HepG2 (cell line): ENCODE measurements around the gene ZBTB20. TPM values are rescaled to one million over a fixed set of nuclear protein-coding genes. Genes with fewer than 3 reads are reported as not detected.

Experiments used
- ATAC-seq: fragments of 200-7000 bp; cut with Tn5 transposase; 3 replicates; pipeline ENCODE4 v1.9.1; 2020; ENCODE audit warnings: mild to moderate bottlenecking, moderate library complexity
- BruUV-seq: library from RNA; stranded (reverse); fragments of 400-500 nt; replicated peaks from 2 replicates; lab custom pipeline; 2021; lab: Mats Ljungman, UMichigan
- CTCF ChIA-PET: fragments of 300-600 bp; formaldehyde crosslinking; extraction: SDS; loops from one replicate; lab custom pipeline; 2021; ENCODE audit warnings: low total read pairs, inconsistent platforms, low intra/inter-chr PET ratio; lab: Yijun Ruan, JAX
- POLR2A ChIA-PET: fragments of 350-600 bp; sonication (Branson Sonifier 250); formaldehyde crosslinking; loops from one replicate; lab custom pipeline; 2020; ENCODE audit warnings: antibody characterized with exemption, inconsistent platforms; lab: Yijun Ruan, JAX
- DNase-seq: peaks from one replicate; pipeline ENCODE4 v3.0.0-alpha.2; 2015; ENCODE audit warnings: low spot score
- FAIRE-seq: peaks from 3 replicates; lab custom pipeline; 2011; peaks lifted over from hg19 to GRCh38; lab: Jason Lieb, UNC
- H2AFZ ChIP-seq: one replicate; pipeline ENCODE4 v1.6.1; 2011; ENCODE audit warnings: low read length, inconsistent platforms
- H3K27ac ChIP-seq: fragments of 300-600 bp; 3 replicates; pipeline ENCODE4 v1.8.0; 2011; ENCODE audit warnings: mixed run types, mild to moderate bottlenecking, mixed read lengths, low read length, inconsistent platforms; ENCODE audit not compliant: insufficient read depth; ENCODE audit errors: extremely low read length
- H3K27me3 ChIP-seq, 2 experiments: fragments of 200-600 bp in 1 of 2; 2 replicates in 1 of 2; 3 replicates in 1 of 2; pipeline versions ENCODE4 v1.6.0 to v1.8.0; 2011; ENCODE audit warnings: low read length in 2 of 2, mild to moderate bottlenecking in 2 of 2, moderate library complexity in 2 of 2, inconsistent platforms in 1 of 2; ENCODE audit not compliant: insufficient read depth in 2 of 2, control insufficient read depth in 1 of 2
- H3K36me3 ChIP-seq, 2 experiments: fragments of 200-600 bp in 1 of 2; replicated peaks in 1 of 2; 2 replicates in 1 of 2; 3 replicates in 1 of 2; pipeline versions ENCODE4 v1.5.1 to v1.8.0; 2011; ENCODE audit warnings: low read length in 2 of 2, inconsistent platforms in 1 of 2; ENCODE audit not compliant: insufficient read depth in 2 of 2, control insufficient read depth in 1 of 2
- H3K4me1 ChIP-seq: 2 replicates; pipeline ENCODE4 v1.5.1; 2012; ENCODE audit warnings: low read length, inconsistent platforms; ENCODE audit not compliant: insufficient read depth
- H3K4me2 ChIP-seq: 2 replicates; pipeline ENCODE4 v1.6.0; 2011; ENCODE audit warnings: low read depth, low read length, inconsistent platforms
- H3K4me3 ChIP-seq, 3 experiments: fragments of 200-600 bp in 1 of 3; sonication (generic), shearing (Covaris generic) in 1 of 3; replicated peaks in 1 of 3; 2 replicates each; pipeline ENCODE4 v1.5.1; 2011 to 2016; ENCODE audit warnings: low read length in 3 of 3, inconsistent platforms in 2 of 3, low read depth in 2 of 3, mild to moderate bottlenecking in 2 of 3, control low read depth in 1 of 3, mixed read lengths in 1 of 3; ENCODE audit not compliant: insufficient read depth in 1 of 3
- H3K79me2 ChIP-seq: one replicate; pipeline ENCODE4 v1.6.1; 2011; ENCODE audit warnings: low read length, inconsistent platforms; ENCODE audit not compliant: insufficient read depth
- H3K9ac ChIP-seq: 2 replicates; pipeline ENCODE4 v1.6.0; 2011; ENCODE audit warnings: mild to moderate bottlenecking, low read depth, low read length, inconsistent platforms; ENCODE audit not compliant: insufficient read depth
- H3K9me3 ChIP-seq: 2 replicates; pipeline ENCODE4 v1.5.1; 2012; ENCODE audit warnings: mild to moderate bottlenecking, low read length
- H4K20me1 ChIP-seq: 2 replicates; pipeline ENCODE4 v1.6.0; 2011; ENCODE audit warnings: inconsistent platforms, mild to moderate bottlenecking, low read length, moderate library complexity; ENCODE audit not compliant: insufficient read depth
- FOXP1 ChIP-seq, 2 experiments: fragments of 450-650 bp in 1 of 2; IDR thresholded peaks; 2 replicates each; pipeline ENCODE4 v1.6.1; 2017 to 2018; ENCODE audit warnings: antibody characterized with exemption in 1 of 2
- HES4 ChIP-seq: sonication (generic); formaldehyde crosslinking; IDR thresholded peaks from 2 replicates; pipeline ENCODE4 v1.9.0; 2021; ENCODE audit warnings: mild to moderate bottlenecking, missing genetic modification reagents, borderline replicate concordance
- HNF4G ChIP-seq, 2 experiments: sonication (generic) in 1 of 2; formaldehyde crosslinking in 1 of 2; IDR thresholded peaks; 2 replicates each; pipeline versions ENCODE4 v1.4.0 to v1.6.1; 2011 to 2020; ENCODE audit warnings: borderline replicate concordance in 2 of 2, low read depth in 2 of 2, mild to moderate bottlenecking in 2 of 2, low read length in 1 of 2, missing genetic modification reagents in 1 of 2, moderate library complexity in 1 of 2
- NPAS2 ChIP-seq: sonication (generic); formaldehyde crosslinking; IDR thresholded peaks from 2 replicates; pipeline ENCODE4 v1.8.0; 2022; ENCODE audit warnings: mild to moderate bottlenecking, missing genetic modification reagents, borderline replicate concordance
- PITX1 ChIP-seq: sonication (generic); formaldehyde crosslinking; IDR thresholded peaks from 2 replicates; pipeline ENCODE4 v1.5.1; 2020; ENCODE audit warnings: mild to moderate bottlenecking, missing genetic modification reagents
- POGZ ChIP-seq: sonication (generic); formaldehyde crosslinking; IDR thresholded peaks from 2 replicates; pipeline ENCODE4 v1.4.0; 2020; ENCODE audit warnings: mild to moderate bottlenecking, missing genetic modification reagents
- SAP130 ChIP-seq: IDR thresholded peaks from 2 replicates; pipeline ENCODE4 v1.6.1; 2016; ENCODE audit warnings: low read depth
- SPEN ChIP-seq: sonication (generic); formaldehyde crosslinking; IDR thresholded peaks from 2 replicates; pipeline ENCODE4 v1.5.1; 2020; ENCODE audit warnings: low read depth, mild to moderate bottlenecking, missing genetic modification reagents
- ZFX ChIP-seq: sonication (generic); formaldehyde crosslinking; IDR thresholded peaks from 2 replicates; pipeline ENCODE4 v1.4.0; 2020; ENCODE audit warnings: mild to moderate bottlenecking, low read depth, missing genetic modification reagents, moderate library complexity
- ZNF563 ChIP-seq: sonication (generic); formaldehyde crosslinking; IDR thresholded peaks from 2 replicates; pipeline ENCODE4 v1.8.0; 2022; ENCODE audit warnings: mild to moderate bottlenecking, moderate library complexity, missing genetic modification reagents
- ZNF644 ChIP-seq: IDR thresholded peaks from 2 replicates; pipeline ENCODE4 v1.6.1; 2016; ENCODE audit warnings: low read depth
- ZNF670 ChIP-seq: sonication (generic); formaldehyde crosslinking; IDR thresholded peaks from 2 replicates; pipeline ENCODE4 v1.8.0; 2022; ENCODE audit warnings: mild to moderate bottlenecking, missing genetic modification reagents, borderline replicate concordance
- WGBS: methylation state at CpG from one replicate; pipeline ENCODE4 v1.1.6; 2017; ENCODE audit warnings: low lambda C conversion rate; 5-methylcytosine and 5-hydroxymethylcytosine counted together
- in situ Hi-C: cut with HindIII; loops from 2 replicates; pipeline ENCODE4 v1.10.0; 2017; ENCODE audit warnings: low pct_unique_long_range_greater_than_20kb; ENCODE audit not compliant: extremely low pct_ligation_motif_present
- intact Hi-C: fragments of 100-400 bp; cut with micrococcal nuclease; formaldehyde crosslinking; loops from one replicate; pipeline ENCODE4 v1.10.0; 2022; ENCODE audit not compliant: unreplicated experiment
- polyA plus RNA-seq, 8 experiments: library from polyadenylated mRNA; depleted of rRNA in 3 of 8; stranded (reverse) in 7 of 8; unstranded in 1 of 8; fragments of >200 nt; fragmentation: Illumina TruSeq in 4 of 8; extraction: Trizol in 4 of 8; gene quantifications; 2 replicates each; pipeline versions ENCODE4 v1.2.1 to v1.2.3, GENCODE V29; 2011 to 2016; ENCODE audit warnings: low read depth in 4 of 8, missing spikeins in 1 of 8, mixed read lengths in 1 of 8; ENCODE audit not compliant: insufficient read depth in 1 of 8
- total RNA-seq, 5 experiments: library from RNA; depleted of rRNA; stranded (reverse); fragments of >200 nt; fragmentation: Illumina TruSeq; extraction: Trizol; gene quantifications; 2 replicates each; pipeline ENCODE4 v1.2.3, GENCODE V29; 2016; ENCODE audit warnings: low read depth in 1 of 5
- TF ChIP-seq, protein P1 (sequence below): sonication (generic); formaldehyde crosslinking; IDR thresholded peaks from 2 replicates; pipeline ENCODE4 v1.4.0; 2020; ENCODE audit warnings: mild to moderate bottlenecking, low read depth, missing genetic modification reagents
- TF ChIP-seq, protein P2 (sequence below): sonication (generic); formaldehyde crosslinking; IDR thresholded peaks from 2 replicates; pipeline ENCODE4 v1.8.0; 2023; ENCODE audit warnings: mild to moderate bottlenecking, missing genetic modification reagents
- TF ChIP-seq, protein P3 (sequence below): sonication (generic); formaldehyde crosslinking; IDR thresholded peaks from 2 replicates; pipeline ENCODE4 v1.5.1; 2020; ENCODE audit warnings: missing genetic modification reagents, mild to moderate bottlenecking, borderline replicate concordance
- TF ChIP-seq, protein P4 (sequence below): sonication (generic); formaldehyde crosslinking; IDR thresholded peaks from 2 replicates; pipeline ENCODE4 v1.9.0; 2021; ENCODE audit warnings: missing genetic modification reagents, borderline replicate concordance
- TF ChIP-seq, protein P5 (sequence below): sonication (generic); formaldehyde crosslinking; IDR thresholded peaks from 2 replicates; pipeline ENCODE4 v1.8.0; 2022; ENCODE audit warnings: missing genetic modification reagents, low read depth, mild to moderate bottlenecking, borderline replicate concordance

Gene ZBTB20
- total and polyA plus RNA-seq, 2 of the 13 experiments (the other 11 are each of a cell fraction or from before 2014, with no cell fraction given) = 1.9 to 8.8 TPM

DNA sequence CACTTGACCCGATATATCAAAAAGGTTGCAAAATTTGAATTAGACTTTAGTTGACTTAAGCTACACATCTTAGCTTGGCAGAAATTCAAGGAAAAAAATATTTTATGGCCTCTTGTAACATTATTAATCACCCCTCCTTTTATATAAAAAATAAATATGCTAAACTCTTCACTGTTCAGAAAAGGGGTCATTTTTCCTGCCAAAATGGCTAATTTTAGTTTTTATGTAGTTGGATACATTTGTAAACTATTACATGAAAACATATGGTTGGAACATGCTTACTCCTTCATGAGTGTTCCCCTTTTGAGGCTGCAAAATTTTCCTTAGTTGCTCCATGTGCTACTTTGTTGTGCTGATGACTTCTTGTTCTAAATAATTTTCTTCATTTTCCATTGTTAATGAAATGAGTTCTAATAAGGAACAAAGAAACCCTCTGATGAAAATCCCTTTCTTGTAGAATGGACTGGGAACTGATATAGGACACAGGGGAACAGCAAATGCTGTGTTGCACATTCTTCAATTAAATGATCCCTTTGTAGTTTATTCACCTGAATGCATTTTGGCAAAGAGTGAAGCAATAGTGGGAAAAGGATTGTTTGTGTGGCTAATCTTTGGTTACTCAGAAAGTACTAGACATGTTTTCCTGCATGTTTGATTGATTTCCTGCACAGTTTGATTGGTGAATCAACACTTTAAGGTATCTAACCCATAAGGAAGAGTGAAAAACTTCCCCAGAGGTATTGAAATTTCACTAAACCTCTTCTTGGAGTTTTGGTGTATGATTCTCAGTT is 503.9 kb downstream of the ZBTB20 start (continued):
- TF ChIP-seq ZFX (no peak), ZNF670 (CRISPR knock-in tag) (no peak), HES4 (CRISPR knock-in tag) (no peak), ZNF563 (no peak), SPEN (no peak), FOXP1 (IDR thresholded peaks at IDR 0.05) (no peak), FOXP1 (CRISPR knock-in tag; IDR thresholded peaks at IDR 0.05) (no peak)

DNA sequence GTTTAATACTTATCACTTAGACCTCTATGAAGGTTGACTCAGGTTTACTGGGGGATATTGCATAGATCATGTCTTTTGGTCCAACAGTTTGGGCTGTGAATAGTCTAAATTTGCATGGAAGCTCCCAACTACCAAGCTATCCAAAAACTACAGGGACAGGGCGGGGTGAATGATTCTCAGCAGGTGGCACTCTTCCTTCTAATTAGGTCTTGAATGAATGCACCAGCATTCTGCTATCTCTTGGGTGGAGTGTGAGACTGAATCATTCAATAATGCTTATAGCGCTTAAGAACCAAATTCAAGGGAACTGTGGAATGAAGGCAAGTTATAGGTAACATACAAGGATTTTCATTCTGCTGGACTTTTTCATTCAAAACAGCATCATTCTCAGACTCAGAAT is 507.0 kb downstream of the ZBTB20 start:
- intact Hi-C loops (no loop called here), in situ Hi-C loops (no loop called here)
- no peak overlapping the region for H3K4me3 ChIP-seq
- no peak overlapping the region for H3K27ac ChIP-seq
- DNase-seq = no peak
- no peak for FAIRE-seq
- CTCF ChIA-PET = no interaction called here
- 0 out of 2 replicates have a peak, but pooled peaks cover 7% of the 10 kb centered on the region for H3K4me1 ChIP-seq
- no peaks in the 10 kb centered on the region for H3K27me3 ChIP-seq
- no TSS peak for BruUV-seq
- no peak for ATAC-seq
- no peak overlapping the region for H3K4me2 ChIP-seq
- H2AFZ ChIP-seq = no peak overlapping the region
- no peak overlapping the region for H3K9ac ChIP-seq
- H4K20me1 ChIP-seq = no peaks in the 10 kb centered on the region
- 100% methylated on average over 2 of the region's 2 CpGs for WGBS
- peaks cover 10% of the 10 kb centered on the region; the same call in 1 of the 2 replicates for H3K9me3 ChIP-seq
- no peaks in the 10 kb centered on the region for H3K36me3 ChIP-seq
- POLR2A ChIA-PET = no interaction called here
- no peaks in the 10 kb centered on the region for H3K79me2 ChIP-seq
- TF ChIP-seq HNF4G (IDR thresholded peaks at IDR 0.05; ENCODE audit: borderline replicate concordance, low read depth, low read length) = no peak
- TF ChIP-seq HNF4G (CRISPR knock-in tag; IDR thresholded peaks at IDR 0.05; ENCODE audit: borderline replicate concordance, low read depth) = no peak
- TF ChIP-seq SAP130 (CRISPR knock-in tag) = no peak
- no peak for TF ChIP-seq ZNF644 (CRISPR knock-in tag)
- TF ChIP-seq, protein P1, sequence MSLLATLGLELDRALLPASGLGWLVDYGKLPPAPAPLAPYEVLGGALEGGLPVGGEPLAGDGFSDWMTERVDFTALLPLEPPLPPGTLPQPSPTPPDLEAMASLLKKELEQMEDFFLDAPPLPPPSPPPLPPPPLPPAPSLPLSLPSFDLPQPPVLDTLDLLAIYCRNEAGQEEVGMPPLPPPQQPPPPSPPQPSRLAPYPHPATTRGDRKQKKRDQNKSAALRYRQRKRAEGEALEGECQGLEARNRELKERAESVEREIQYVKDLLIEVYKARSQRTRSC (CRISPR knock-in tag) = no peak
- TF ChIP-seq PITX1 (CRISPR knock-in tag) = no peak
- TF ChIP-seq POGZ (CRISPR knock-in tag) = no peak
- TF ChIP-seq, protein P2, sequence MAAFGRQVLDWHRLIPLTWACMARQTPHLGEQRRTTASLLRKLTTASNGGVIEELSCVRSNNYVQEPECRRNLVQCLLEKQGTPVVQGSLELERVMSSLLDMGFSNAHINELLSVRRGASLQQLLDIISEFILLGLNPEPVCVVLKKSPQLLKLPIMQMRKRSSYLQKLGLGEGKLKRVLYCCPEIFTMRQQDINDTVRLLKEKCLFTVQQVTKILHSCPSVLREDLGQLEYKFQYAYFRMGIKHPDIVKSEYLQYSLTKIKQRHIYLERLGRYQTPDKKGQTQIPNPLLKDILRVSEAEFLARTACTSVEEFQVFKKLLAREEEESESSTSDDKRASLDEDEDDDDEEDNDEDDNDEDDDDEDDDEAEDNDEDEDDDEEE (CRISPR knock-in tag) = no peak
- TF ChIP-seq, protein P3, sequence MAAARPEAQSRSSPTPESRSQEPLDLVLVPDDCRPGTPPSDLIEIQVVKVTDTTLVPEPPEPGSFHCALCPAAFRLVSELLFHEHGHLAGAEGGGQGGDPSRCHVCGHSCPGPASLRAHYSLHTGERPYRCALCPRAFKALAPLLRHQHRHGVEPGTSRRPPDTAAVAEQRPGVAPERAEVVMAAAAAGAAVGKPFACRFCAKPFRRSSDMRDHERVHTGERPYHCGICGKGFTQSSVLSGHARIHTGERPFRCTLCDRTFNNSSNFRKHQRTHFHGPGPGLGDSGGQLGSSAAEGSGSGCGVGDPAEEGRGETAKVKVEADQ = no peak
- TF ChIP-seq, protein P4, sequence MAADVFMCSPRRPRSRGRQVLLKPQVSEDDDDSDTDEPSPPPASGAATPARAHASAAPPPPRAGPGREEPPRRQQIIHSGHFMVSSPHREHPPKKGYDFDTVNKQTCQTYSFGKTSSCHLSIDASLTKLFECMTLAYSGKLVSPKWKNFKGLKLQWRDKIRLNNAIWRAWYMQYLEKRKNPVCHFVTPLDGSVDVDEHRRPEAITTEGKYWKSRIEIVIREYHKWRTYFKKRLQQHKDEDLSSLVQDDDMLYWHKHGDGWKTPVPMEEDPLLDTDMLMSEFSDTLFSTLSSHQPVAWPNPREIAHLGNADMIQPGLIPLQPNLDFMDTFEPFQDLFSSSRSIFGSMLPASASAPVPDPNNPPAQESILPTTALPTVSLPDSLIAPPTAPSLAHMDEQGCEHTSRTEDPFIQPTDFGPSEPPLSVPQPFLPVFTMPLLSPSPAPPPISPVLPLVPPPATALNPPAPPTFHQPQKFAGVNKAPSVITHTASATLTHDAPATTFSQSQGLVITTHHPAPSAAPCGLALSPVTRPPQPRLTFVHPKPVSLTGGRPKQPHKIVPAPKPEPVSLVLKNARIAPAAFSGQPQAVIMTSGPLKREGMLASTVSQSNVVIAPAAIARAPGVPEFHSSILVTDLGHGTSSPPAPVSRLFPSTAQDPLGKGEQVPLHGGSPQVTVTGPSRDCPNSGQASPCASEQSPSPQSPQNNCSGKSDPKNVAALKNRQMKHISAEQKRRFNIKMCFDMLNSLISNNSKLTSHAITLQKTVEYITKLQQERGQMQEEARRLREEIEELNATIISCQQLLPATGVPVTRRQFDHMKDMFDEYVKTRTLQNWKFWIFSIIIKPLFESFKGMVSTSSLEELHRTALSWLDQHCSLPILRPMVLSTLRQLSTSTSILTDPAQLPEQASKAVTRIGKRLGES (CRISPR knock-in tag) = no peak
- no peak for TF ChIP-seq NPAS2
- TF ChIP-seq, protein P5, sequence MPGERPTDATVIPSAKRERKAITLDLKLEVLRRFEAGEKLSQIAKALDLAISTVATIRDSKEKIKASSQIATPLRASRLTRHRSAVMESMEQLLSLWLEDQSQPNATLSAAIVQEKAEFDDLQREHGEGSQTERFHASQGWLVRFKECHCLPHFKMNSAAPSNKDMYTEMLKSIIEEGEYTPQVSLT (CRISPR knock-in tag) = no peak
